K562 (cell line): ENCODE measurements around the gene SGK1.

Experiments
- CTCF ChIP-seq, 3 experiments: IDR thresholded peaks in 2 of 3; conservative IDR thresholded peaks in 1 of 3; 2 replicates each; pipeline ENCODE4 v1.5.1; 2011 to 2012; ENCODE audit warnings: low read length in 3 of 3, mild to moderate bottlenecking in 3 of 3, control low read depth in 2 of 3, improper control_type of control experiment in 1 of 3, inconsistent platforms in 1 of 3, low read depth in 1 of 3, mixed read lengths in 1 of 3, moderate library complexity in 1 of 3; ENCODE audit not compliant: insufficient read depth in 2 of 3
- EZH2 ChIP-seq: IDR thresholded peaks from 2 replicates; pipeline ENCODE4 v1.6.1; 2012; ENCODE audit warnings: low read depth, mild to moderate bottlenecking, inconsistent platforms, low read length, borderline replicate concordance
- FOXA3 ChIP-seq, 2 experiments: fragments of 450-650 bp in 1 of 2; sonication (generic) in 1 of 2; formaldehyde crosslinking; IDR thresholded peaks in 1 of 2; conservative IDR thresholded peaks in 1 of 2; 2 replicates each; pipeline versions ENCODE4 v1.4.0 to v1.8.0; 2020 to 2022; ENCODE audit warnings: mild to moderate bottlenecking in 2 of 2, missing genetic modification reagents in 1 of 2
- GTF2F1 ChIP-seq: IDR thresholded peaks from 2 replicates; pipeline ENCODE4 v1.6.1; 2011; ENCODE audit warnings: low read depth, low read length, improper control_type of control experiment
- NCOR1 ChIP-seq: fragments of 450-650 bp; IDR thresholded peaks from 2 replicates; pipeline ENCODE4 v1.6.1; 2016; ENCODE audit warnings: mild to moderate bottlenecking, moderate library complexity
- NFIC ChIP-seq: fragments of 450-650 bp; IDR thresholded peaks from 2 replicates; pipeline ENCODE4 v1.6.1; 2017; ENCODE audit warnings: mild to moderate bottlenecking, inconsistent platforms
- SIN3B ChIP-seq: fragments of 450-650 bp; IDR thresholded peaks from 2 replicates; pipeline ENCODE4 v1.6.1; 2017; ENCODE audit warnings: low read depth, mild to moderate bottlenecking, moderate library complexity
- SRSF1 ChIP-seq: fragments of 200-400 bp; formaldehyde crosslinking; IDR thresholded peaks from 2 replicates; pipeline ENCODE4 v1.6.1; 2017; ENCODE audit warnings: mild to moderate bottlenecking, low read depth, low read length, moderate library complexity
- TAF15 ChIP-seq: fragments of 200-400 bp; formaldehyde crosslinking; IDR thresholded peaks from 2 replicates; pipeline ENCODE4 v1.6.1; 2017; ENCODE audit warnings: mild to moderate bottlenecking, low read depth, low read length, moderate library complexity
- ZBTB2 ChIP-seq: fragments of 450-650 bp; IDR thresholded peaks from 2 replicates; pipeline ENCODE4 v1.6.1; 2016; ENCODE audit warnings: antibody characterized with exemption
- TF ChIP-seq, protein P1 (sequence below): sonication (generic); formaldehyde crosslinking; IDR thresholded peaks from 2 replicates; pipeline ENCODE4 v1.8.1; 2023; ENCODE audit warnings: mild to moderate bottlenecking, missing genetic modification reagents

DNA sequence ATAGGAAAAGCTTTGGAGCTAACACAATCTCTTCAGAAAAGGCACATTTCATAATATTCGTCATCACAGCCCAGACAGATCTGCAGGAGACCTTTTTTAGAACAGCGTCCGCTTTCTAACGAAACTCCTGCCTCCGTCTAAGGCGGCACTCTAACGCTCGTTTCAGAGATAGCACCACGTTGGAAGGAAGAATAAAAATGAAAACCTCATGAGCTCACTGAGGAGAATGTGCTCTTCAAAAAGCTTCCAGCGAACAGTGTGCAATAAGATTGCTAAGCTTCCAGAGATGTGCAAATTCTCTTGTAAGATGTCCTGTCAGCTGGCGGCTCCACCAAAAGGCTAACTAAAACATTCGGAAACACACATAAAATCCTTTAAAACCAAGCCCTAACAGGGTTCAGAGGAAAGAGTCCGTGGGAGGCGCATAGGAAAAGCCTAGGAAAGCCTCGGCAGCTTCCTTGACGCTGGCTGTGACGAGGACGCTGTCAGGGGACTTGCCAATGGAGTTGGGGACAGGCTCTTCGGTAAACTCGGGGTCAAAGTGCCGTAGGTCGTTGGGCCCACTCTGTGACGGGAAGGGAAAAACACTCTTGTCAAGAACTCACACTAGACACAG, 147.9 kb downstream of the SGK1 start:
- TF ChIP-seq TAF15 (no peak), SIN3B (no peak), NCOR1 (no peak), NFIC (no peak), SRSF1 (no peak), FOXA3 (CRISPR knock-in tag; conservative IDR thresholded peaks at IDR 0.05 in 1 of 2, IDR thresholded peaks at IDR 0.05 in 1 of 2) (no peak), CTCF (IDR thresholded peaks at IDR 0.05 in 2 of 3, conservative IDR thresholded peaks at IDR 0.05 in 1 of 3; ENCODE audit: insufficient read depth in 2 of 3, low read depth in 1 of 3, low read length in 3 of 3) (no peak), GTF2F1 (no peak), ZBTB2 (no peak), EZH2 (no peak)
- TF ChIP-seq, protein P1, sequence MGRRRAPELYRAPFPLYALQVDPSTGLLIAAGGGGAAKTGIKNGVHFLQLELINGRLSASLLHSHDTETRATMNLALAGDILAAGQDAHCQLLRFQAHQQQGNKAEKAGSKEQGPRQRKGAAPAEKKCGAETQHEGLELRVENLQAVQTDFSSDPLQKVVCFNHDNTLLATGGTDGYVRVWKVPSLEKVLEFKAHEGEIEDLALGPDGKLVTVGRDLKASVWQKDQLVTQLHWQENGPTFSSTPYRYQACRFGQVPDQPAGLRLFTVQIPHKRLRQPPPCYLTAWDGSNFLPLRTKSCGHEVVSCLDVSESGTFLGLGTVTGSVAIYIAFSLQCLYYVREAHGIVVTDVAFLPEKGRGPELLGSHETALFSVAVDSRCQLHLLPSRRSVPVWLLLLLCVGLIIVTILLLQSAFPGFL (CRISPR knock-in tag), result no peak
